C4-2B (cell line): ENCODE measurements around the gene NBR1.

Source experiments
- ZFX ChIP-seq: fragments of 450-650 bp; IDR thresholded peaks from 2 replicates; pipeline ENCODE4 v1.6.1; 2017
- TF ChIP-seq, protein P1 (sequence below): fragments of 450-650 bp; conservative IDR thresholded peaks from 2 replicates; pipeline ENCODE4 v1.5.1; 2017; ENCODE audit warnings: mild to moderate bottlenecking

DNA sequence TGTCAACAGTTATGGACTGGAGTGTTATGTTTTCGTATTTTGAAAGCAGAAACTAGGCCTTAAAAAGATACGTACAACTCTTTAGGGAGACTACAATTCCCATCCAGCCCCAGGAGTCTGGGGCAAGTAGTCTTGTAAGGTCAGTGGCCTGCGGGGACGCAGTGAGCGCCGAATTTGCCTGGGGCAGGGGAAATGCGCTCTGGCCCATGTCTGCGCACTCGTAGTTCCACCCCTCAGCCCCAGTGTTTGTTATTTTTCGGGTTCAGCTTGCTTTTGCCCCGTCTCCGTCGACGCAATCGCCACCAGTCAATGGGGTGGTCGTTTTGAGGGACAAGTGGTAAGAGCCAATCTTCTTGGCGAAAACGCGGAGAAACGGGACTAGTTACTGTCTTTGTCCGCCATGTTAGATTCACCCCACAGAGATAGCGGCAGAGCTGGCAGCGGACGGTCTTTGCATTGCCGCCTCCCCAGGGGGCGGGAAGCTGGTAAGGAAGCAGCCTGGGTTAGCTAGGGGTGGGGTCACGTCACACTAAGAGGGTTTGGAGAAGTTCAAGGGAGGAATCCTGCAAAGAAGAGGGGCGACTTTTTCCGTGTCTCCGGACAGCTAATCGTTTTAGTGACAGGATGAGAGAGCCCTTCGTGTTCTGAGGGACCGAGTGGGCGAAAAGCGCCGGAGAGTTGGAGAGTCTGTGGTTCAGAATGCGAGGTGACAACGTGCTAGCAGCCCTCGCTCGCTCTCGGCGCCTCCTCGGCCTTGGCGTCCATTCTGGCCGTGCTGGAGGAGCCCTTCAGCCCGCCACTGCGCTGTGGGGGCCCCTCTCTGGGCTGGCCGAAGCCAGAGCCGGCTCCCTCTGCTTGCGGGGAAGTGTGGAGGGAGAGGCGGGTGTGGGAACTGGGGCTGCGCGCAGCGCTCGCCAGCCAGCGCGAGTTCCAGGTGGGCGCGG lies 44.8 kb upstream of the NBR1 start:
- TF ChIP-seq, protein P1, sequence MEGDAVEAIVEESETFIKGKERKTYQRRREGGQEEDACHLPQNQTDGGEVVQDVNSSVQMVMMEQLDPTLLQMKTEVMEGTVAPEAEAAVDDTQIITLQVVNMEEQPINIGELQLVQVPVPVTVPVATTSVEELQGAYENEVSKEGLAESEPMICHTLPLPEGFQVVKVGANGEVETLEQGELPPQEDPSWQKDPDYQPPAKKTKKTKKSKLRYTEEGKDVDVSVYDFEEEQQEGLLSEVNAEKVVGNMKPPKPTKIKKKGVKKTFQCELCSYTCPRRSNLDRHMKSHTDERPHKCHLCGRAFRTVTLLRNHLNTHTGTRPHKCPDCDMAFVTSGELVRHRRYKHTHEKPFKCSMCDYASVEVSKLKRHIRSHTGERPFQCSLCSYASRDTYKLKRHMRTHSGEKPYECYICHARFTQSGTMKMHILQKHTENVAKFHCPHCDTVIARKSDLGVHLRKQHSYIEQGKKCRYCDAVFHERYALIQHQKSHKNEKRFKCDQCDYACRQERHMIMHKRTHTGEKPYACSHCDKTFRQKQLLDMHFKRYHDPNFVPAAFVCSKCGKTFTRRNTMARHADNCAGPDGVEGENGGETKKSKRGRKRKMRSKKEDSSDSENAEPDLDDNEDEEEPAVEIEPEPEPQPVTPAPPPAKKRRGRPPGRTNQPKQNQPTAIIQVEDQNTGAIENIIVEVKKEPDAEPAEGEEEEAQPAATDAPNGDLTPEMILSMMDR, result no peak
- no peak; the same call in 1 of the 2 replicates for TF ChIP-seq ZFX
